ENCODE measurements around the gene ROBO1. TPM values are rescaled to one million over a fixed set of nuclear protein-coding genes. Genes with fewer than 3 reads are reported as not detected.

The ROBO1 gene
- total RNA-seq, 1 experiment from 2014 or later = 22.9 TPM

- no peak for DNase-seq (ENCODE audit: low read depth)
Measured at GRCh38 chr3:78848392-78849288, 919.2 kb downstream of the ROBO1 start.

GRCh38 chr3:78847603-78848002 is 920.2 kb downstream of the ROBO1 start:
- no peak for DNase-seq (ENCODE audit: low read depth)

GRCh38 chr3:78847203-78847602 is 920.6 kb downstream of the ROBO1 start:
- no peak for DNase-seq (ENCODE audit: low read depth)

- peak; percentile 88 for DNase-seq (ENCODE audit: low read depth)
Measured at GRCh38 chr3:78846718-78847117, 921.1 kb downstream of the ROBO1 start.

GRCh38 chr3:78845605-78846004 is 922.2 kb downstream of the ROBO1 start:
- no peak for DNase-seq (ENCODE audit: low read depth)

GRCh38 chr3:78844307-78844706 is 923.5 kb downstream of the ROBO1 start:
- no peak for DNase-seq (ENCODE audit: low read depth)

- peak; percentile 47 for DNase-seq (ENCODE audit: low read depth)
Measured at GRCh38 chr3:78839693-78840092, 928.1 kb downstream of the ROBO1 start.

- no peak for DNase-seq (ENCODE audit: low read depth)
Measured at GRCh38 chr3:78838362-78838761, 929.4 kb downstream of the ROBO1 start.

- no peak for DNase-seq (ENCODE audit: low read depth)
Measured at GRCh38 chr3:78834910-78835309, 932.9 kb downstream of the ROBO1 start.

- no peak for DNase-seq (ENCODE audit: low read depth)
Measured at GRCh38 chr3:78832785-78833204, 935.0 kb downstream of the ROBO1 start.

GRCh38 chr3:78831446-78831972 is 936.3 kb downstream of the ROBO1 start:
- no peak for DNase-seq (ENCODE audit: low read depth)

GRCh38 chr3:78830470-78830869 is 937.3 kb downstream of the ROBO1 start:
- no peak for DNase-seq (ENCODE audit: low read depth)

GRCh38 chr3:78827618-78828017 is 940.2 kb downstream of the ROBO1 start:
- no peak for DNase-seq (ENCODE audit: low read depth)

GRCh38 chr3:78825858-78826215 is 942.0 kb downstream of the ROBO1 start:
- DNase-seq (ENCODE audit: low read depth) = no peak

GRCh38 chr3:78825118-78825857 is 942.5 kb downstream of the ROBO1 start:
- DNase-seq (ENCODE audit: low read depth) = no peak

GRCh38 chr3:78823859-78824258 is 943.9 kb downstream of the ROBO1 start:
- DNase-seq (ENCODE audit: low read depth) = no peak

- no peak for DNase-seq (ENCODE audit: low read depth)
Measured at GRCh38 chr3:78823434-78823833, 944.4 kb downstream of the ROBO1 start.

- DNase-seq (ENCODE audit: low read depth) = no peak
Measured at GRCh38 chr3:78822726-78823125, 945.1 kb downstream of the ROBO1 start.

GRCh38 chr3:78820542-78820941 is 947.3 kb downstream of the ROBO1 start:
- no peak for DNase-seq (ENCODE audit: low read depth)

- no peak for DNase-seq (ENCODE audit: low read depth)
Measured at GRCh38 chr3:78818161-78818985, 949.4 kb downstream of the ROBO1 start.

- no peak for DNase-seq (ENCODE audit: low read depth)
Measured at GRCh38 chr3:78814893-78815562, 952.8 kb downstream of the ROBO1 start.
